ENCODE results near the gene HSD17B10.
"Not testable (repeated sequence)": the region's sequence is repeated elsewhere in the genome, so short reads cannot be mapped to it uniquely, and the experiment has no call there.

HSD17B10 gene

GRCh38 chrX:53435997-53436396 is 1.8 kb upstream of the HSD17B10 start:
- DNase-seq, result peak; percentile 84

- no peak for DNase-seq
Measured at GRCh38 chrX:53430231-53430630, 3.9 kb downstream of the HSD17B10 start.

- no peak for DNase-seq
Measured at GRCh38 chrX:53429755-53430154, 4.4 kb downstream of the HSD17B10 start.

- no peak for DNase-seq
Measured at GRCh38 chrX:53422861-53423306, 11.3 kb downstream of the HSD17B10 start, which contains the start of gene RIBC1. Gene RIBC1 (plus strand): TSS chrX:53422873. CDS start chrX:53426277, 3,404 bp downstream.

- DNase-seq, result peak; percentile 97
Measured at GRCh38 chrX:53422086-53422860, 11.9 kb downstream of the HSD17B10 start, which contains the start of gene SMC1A. Gene SMC1A (minus strand): TSS chrX:53422654. CDS start chrX:53422600, 54 bp downstream.

GRCh38 chrX:53421772-53422085 is 12.4 kb downstream of the HSD17B10 start:
- DNase-seq, result no peak

- no peak for DNase-seq
Measured at GRCh38 chrX:53421125-53421524, 13.0 kb downstream of the HSD17B10 start.

GRCh38 chrX:53420351-53420750 is 13.8 kb downstream of the HSD17B10 start:
- DNase-seq, result not testable (repeated sequence)

- peak; percentile 10 for DNase-seq
Measured at GRCh38 chrX:53412446-53412845, 21.7 kb downstream of the HSD17B10 start.

- no peak for DNase-seq
Measured at GRCh38 chrX:53403535-53403934, 30.6 kb downstream of the HSD17B10 start.

GRCh38 chrX:53398216-53398615 is 36.0 kb downstream of the HSD17B10 start:
- no peak for DNase-seq

- DNase-seq, result no peak
Measured at GRCh38 chrX:53395605-53396298, 38.4 kb downstream of the HSD17B10 start.

GRCh38 chrX:53383376-53384076 is 50.6 kb downstream of the HSD17B10 start:
- peak; percentile 21 for DNase-seq
